ENCODE data around the gene SPNS1. TPM values are rescaled to one million over a fixed set of nuclear protein-coding genes. Genes with fewer than 3 reads are reported as not detected.

Gene SPNS1
- total RNA-seq, 1 experiment from 2014 or later: 38.6 TPM

DNA sequence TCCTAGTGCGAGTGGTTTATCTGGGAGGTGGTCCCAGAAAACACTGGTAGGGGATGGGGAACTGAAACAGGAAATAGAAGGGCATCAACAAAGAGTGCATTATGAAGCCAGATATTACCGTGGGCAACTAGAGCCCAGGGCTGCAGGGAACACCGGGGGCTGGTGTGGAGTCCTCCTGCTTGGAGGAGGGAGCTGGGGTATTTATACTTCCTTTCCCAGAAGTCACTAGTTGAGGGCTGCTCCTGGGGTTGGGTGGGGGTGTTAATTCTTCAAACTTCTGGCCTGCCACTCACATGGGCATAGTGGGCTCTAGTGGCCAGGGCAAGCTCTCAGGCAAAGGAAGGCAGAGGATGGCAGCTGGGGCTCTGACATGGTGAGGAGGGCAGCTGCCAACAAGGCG, 25.0 kb downstream of the SPNS1 start:
- Histone ChIP-seq H3K23ac (ENCODE audit: insufficient read length, low read depth, low read length) (no peak overlapping the region), H3T11ph (ENCODE audit: low read length) (no peak overlapping the region), H2AFZ (ENCODE audit: low read length) (no peak overlapping the region), H4K91ac (ENCODE audit: insufficient read length, low read depth, low read length) (no peak overlapping the region), H4K20me1 (ENCODE audit: control insufficient read depth, insufficient read depth, insufficient read length) (no peaks in the 10 kb centered on the region), H2BK120ac (ENCODE audit: low read depth, low read length, poor library complexity, severe bottlenecking) (no peak overlapping the region), H3K4me2 (ENCODE audit: insufficient read depth, insufficient read length, low read length) (no peak overlapping the region), H3K27me3 (ENCODE audit: insufficient read depth, low read length) (no peaks in the 10 kb centered on the region), H2BK12ac (ENCODE audit: insufficient read length, low read depth, low read length) (no peak overlapping the region), H3K9me3 (ENCODE audit: control insufficient read depth, low read depth, low read length) (no peaks in the 10 kb centered on the region), H2BK15ac (ENCODE audit: low read depth, low read length) (no peak overlapping the region), H2BK5ac (ENCODE audit: insufficient read length, low read length) (no peak overlapping the region), H2AK5ac (ENCODE audit: insufficient read length, low read length) (no peak overlapping the region), H3K27ac (ENCODE audit: insufficient read length, low read depth, low read length) (no peak overlapping the region), H4K5ac (ENCODE audit: insufficient read length, low read depth, low read length) (no peak overlapping the region), H3K79me2 (ENCODE audit: insufficient read depth, low read length) (no peaks in the 10 kb centered on the region), H3K4ac (ENCODE audit: low read depth, low read length) (no peak overlapping the region), H3K4me1 (ENCODE audit: insufficient read depth, low read length) (no peaks in the 10 kb centered on the region), H4K8ac (replicated peaks; ENCODE audit: insufficient read length, low read depth, low read length) (no peak overlapping the region), H3K56ac (ENCODE audit: insufficient read length, low read depth, low read length) (no peak overlapping the region), H3K14ac (ENCODE audit: insufficient read depth, low read length) (no peak overlapping the region; the same call in 1 of the 2 replicates), H2BK20ac (ENCODE audit: low read depth, low read length, poor library complexity, severe bottlenecking) (no peak overlapping the region), H3K9ac (ENCODE audit: extremely low read depth, insufficient read length, low read length) (no peak overlapping the region), H3K79me1 (ENCODE audit: insufficient read depth, low read depth, low read length, poor library complexity, severe bottlenecking) (no peaks in the 10 kb centered on the region), H3K18ac (ENCODE audit: insufficient read length, low read depth, low read length) (no peak overlapping the region), H3K23me2 (ENCODE audit: insufficient read length, low read depth, low read length, poor library complexity, severe bottlenecking) (no peaks in the 10 kb centered on the region)
- Mint-ChIP-seq H3K27ac (no peak overlapping the region), H3K36me3 (ENCODE audit: insufficient read depth in 1 of 3, low read depth in 3 of 3) (no peaks in the 10 kb centered on the region), H3K4me3 (no peak overlapping the region), H3K27me3 (ENCODE audit: low read depth) (peaks cover 8% of the 10 kb centered on the region), H3K4me1 (no peaks in the 10 kb centered on the region), H3K9me3 (peaks cover 0 to 7% of the 10 kb centered on the region in 2 experiments; a peak in 2 of 5 replicates)
- no peak for DNase-seq
- no CpG with 5 or more reads among the region's 4 CpGs for WGBS (ENCODE audit: extremely low coverage, insufficient read length, low lambda C conversion rate)
- TF ChIP-seq, protein P1, sequence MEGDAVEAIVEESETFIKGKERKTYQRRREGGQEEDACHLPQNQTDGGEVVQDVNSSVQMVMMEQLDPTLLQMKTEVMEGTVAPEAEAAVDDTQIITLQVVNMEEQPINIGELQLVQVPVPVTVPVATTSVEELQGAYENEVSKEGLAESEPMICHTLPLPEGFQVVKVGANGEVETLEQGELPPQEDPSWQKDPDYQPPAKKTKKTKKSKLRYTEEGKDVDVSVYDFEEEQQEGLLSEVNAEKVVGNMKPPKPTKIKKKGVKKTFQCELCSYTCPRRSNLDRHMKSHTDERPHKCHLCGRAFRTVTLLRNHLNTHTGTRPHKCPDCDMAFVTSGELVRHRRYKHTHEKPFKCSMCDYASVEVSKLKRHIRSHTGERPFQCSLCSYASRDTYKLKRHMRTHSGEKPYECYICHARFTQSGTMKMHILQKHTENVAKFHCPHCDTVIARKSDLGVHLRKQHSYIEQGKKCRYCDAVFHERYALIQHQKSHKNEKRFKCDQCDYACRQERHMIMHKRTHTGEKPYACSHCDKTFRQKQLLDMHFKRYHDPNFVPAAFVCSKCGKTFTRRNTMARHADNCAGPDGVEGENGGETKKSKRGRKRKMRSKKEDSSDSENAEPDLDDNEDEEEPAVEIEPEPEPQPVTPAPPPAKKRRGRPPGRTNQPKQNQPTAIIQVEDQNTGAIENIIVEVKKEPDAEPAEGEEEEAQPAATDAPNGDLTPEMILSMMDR (conservative IDR thresholded peaks at IDR 0.05): no peak
